ENCODE data around the gene CAMTA1.
"Not testable (repeated sequence)": the region's sequence is repeated elsewhere in the genome, so short reads cannot be mapped to it uniquely, and the experiment has no call there.

The CAMTA1 gene

DNA sequence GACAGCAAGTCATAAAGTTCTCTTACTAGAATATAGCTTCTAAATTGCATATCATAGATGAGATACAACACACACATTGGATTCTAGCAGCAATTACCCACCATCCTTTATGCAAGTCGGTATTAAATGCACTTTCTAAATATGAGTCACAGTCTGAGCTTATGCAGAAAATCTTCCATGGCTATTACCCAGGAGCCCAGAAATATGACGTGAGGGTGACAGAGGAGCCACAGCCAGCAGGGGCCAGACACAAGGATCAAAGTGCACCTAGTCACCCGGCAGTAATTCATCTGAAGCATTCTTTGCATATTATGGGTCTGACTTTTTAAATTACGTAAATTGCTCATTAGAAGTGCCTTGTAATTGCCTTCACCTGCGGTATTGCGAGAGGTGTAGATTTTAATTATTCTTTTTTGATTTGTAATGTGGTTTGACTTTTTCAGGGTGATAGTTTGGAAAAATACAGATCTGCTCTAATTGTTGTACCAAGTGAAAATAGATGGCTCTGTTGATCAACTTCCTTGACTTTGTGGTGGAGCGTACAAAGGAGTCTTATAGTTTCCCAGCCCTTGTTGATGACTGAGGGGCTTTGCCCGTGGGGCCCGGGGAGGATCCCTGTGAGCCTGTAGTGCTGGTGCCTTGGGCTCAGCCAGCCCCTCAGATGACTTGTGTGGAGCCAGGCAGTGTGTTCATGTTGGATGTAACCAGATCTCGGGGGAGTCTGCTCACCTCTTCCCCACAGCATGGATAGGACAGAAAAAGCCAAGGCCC lies 515.8 kb downstream of the CAMTA1 start:
- DNase-seq, result no peak

DNA sequence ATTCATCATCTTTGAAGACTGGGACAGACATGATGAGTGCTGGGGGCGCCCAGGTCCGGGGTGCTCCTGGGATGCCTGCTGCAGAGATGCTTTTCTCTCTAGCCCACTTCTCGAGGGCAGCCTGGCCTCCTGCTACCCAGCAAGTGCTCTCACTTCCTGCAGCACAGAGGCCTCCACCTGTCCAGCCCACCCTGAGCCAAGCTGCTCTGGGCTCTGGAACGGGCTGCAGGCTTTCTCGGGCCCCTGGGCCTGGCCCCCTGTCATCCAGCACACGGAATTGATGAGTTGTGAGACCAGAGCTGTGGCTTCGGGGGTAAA lies 516.4 kb downstream of the CAMTA1 start:
- DNase-seq, result no peak

DNA sequence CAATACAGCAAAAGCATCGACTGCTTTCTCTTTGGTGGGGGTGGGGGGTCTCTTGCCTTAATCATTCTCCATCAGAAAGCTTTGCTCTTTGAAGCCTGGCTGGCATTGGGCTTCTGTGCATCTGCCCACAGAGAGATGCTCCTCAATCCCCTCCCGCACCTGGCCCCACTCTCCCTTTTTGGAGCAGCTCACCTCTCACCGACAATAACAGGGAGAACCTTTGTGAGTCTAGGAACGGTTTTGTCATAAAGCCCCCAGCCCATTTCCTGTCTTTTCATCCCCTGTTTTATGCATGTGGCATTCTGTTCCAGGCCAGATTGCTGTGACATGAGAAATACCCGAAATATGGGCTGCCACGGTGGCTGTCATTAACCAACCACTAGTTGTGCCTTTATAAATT lies 516.9 kb downstream of the CAMTA1 start:
- no peak for DNase-seq

DNA sequence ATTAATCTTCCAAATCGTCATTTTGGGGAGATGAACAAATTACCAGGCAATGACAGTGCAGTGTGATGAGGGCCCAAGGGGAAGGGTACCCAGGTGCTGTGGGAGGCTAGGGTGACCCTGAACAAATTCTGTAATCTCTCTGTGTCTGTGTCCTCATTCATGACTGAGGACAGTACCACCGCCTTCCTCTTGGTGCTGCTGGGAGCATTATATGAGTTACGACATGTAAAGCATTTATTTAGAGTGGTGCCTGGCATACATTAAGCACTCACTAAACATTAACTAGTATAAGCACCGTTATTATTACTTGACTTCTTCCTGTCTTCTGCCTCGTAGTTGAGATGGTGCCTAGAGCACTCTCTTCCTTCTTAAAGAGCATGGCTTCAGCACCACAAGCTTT lies 517.6 kb downstream of the CAMTA1 start:
- DNase-seq, result no peak

DNA sequence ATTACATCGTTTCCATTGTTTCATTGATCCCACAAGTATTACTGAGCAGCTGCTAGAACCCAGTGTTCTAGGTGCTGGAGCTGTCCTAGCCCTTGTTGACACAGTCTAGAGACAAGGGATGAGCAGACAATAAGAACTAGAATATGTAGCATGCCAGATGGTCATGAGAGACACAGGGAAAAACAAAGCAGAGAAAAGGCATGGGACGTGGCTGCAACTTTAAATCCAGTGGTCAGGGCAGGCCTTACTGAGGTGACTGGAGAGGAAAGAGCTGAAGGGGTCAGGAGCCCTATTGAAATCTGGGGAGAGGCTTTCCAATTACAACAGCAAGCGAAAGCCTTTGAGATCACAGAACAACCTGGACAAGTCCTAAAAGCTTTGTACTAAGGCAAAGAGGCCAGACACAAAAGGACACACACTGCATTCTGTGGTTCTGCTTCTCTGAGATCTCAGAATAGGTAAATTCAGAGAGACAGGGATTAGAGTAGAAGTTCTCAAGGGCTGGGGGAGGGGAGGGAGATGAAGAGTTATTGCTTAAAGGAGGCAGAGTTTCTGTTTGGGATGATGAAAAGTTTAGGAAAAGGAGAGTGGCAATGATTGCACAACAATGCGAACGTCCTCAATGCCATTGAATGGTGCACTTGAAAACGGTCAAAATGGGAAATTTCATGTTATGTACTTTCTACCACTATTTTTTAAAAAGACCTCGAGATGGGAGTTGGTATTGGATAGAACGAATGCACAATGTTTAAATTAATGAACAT lies 518.5 kb downstream of the CAMTA1 start:
- DNase-seq, result no peak

DNA sequence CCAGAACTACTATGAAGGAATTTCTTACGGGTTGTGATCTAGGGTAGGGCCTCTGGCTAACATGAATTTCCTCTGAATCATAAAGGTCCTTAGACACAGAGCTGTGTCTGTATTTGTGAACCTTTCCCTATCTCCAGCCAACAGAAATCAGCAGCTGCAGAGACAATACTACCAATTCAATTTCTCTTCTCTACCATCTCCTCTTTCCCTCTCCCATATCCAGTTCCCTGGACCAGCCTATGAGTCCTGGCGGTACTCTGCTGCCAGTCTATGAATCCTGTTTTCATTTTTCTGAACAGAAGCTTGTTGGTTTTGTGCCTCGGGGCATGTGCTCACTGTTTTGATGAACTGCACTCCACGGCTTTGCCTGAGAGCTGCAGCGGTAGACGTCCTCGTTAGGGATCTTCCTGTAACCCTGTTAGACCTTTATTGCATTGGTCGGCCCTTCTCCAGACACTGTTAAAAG lies 527.9 kb downstream of the CAMTA1 start:
- DNase-seq, result no peak

DNA sequence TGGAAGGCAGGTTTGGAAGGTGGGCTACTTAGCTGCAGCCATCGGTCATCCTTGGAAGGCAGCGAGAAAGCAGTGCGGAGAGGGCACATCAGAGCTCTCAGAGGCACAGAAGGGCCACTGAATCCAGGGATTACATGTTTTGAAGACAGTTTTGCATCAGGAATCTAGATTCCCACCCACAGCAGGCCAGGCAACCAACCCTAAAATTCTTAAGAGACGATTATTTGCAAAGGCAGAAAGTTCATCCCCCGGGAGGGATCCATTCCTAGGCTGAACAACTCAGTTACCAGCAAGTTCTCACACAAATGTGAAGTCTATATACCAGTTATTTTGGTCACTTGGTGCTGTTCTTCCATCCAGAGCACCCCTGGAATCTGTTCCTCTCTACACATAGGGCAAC lies 528.6 kb downstream of the CAMTA1 start:
- DNase-seq, result no peak

DNA sequence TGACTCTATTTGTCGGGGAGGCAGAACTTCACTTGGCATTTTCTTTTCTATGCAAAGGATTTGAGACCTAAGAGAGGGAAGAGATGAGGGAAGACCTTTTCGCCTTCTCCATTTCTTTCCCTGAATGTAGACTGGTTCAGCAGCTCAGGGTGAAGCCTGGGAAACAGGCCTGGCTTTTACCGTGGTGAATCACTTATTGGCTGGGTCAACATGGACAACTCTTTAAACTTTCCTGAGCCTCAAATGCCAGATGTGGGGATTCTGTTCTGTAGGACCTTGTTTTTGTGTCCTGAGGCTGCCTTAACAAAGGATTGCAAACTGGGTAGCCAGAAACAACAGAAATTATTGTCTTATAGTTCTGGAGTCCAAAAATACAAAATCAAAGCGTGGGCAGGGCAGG lies 530.1 kb downstream of the CAMTA1 start:
- DNase-seq, result no peak

DNA sequence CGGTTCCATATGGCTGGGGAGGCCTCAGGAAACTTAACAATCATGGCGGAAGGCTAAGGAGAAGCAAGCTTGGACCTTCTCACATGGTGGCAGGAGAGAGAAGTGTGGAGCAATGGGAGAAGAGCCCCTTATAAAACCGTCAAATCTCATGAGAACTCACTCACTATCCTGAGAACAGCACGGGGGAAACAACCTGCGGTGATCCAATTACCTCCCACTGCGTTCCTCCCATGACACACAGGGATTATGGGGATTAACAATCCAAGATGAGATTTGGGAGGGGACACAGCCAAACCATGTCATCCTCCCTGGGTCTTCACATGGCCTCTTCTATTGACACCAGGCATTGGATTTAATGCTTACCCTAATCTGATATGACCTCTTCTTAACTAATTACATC lies 530.7 kb downstream of the CAMTA1 start:
- DNase-seq, result no peak

DNA sequence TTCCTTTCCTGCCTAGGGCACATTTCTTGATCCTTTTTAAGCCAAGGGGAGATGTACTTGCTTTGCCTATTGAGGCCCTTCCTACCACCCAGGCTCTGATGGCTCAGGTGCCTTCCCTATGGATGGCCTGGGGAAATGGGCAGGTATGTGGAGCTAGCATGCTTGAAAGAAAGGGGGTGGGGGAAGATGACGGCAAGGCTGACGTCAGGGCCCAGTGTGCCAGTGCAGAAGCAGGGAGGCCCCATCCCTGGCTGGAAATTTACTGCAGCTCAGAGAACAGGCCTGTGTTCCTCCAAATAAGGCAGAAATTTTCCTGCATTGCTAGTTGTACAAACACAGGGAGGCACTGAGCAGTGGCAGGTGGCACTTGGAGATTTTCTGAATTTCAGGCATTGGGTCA lies 532.6 kb downstream of the CAMTA1 start:
- no peak for DNase-seq

DNA sequence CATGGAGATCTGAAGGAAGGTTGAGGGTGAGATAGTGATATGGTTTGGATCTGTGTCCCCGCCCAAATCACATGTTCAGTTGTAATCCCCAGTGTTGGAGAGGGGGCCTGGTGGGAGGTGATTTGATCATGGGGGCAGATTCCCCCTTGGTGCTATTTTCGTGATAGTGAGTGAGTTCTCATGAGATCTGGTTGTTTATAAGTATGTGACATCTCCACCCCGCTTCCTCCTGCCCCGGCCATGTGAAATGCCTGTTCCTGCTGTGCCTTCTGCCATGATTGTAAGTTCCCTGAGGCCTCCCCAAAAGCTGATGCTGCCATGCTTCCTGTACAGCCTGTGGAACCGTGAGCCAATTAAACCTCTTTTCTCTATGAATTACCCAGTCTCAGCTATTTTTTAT lies 533.9 kb downstream of the CAMTA1 start:
- no peak for DNase-seq

DNA sequence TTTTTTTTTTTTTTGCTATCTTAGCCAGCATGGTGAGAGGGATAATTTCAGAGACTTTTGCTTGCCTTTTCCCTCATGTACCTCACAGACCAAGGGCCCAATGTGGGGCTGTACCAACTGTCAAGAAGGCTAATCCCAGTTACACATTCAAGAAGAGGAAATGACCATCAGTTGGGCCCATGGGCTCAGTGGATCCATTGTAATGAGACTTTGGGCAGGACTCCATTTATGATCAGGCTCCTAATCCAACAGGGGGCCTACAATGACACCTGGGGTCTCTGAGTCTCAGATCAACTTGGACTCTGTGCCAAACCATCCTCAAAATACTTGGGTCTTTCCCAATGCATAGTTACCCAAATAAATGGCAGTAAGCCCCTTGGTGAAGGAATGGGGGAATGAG lies 535.4 kb downstream of the CAMTA1 start:
- no peak for DNase-seq

DNA sequence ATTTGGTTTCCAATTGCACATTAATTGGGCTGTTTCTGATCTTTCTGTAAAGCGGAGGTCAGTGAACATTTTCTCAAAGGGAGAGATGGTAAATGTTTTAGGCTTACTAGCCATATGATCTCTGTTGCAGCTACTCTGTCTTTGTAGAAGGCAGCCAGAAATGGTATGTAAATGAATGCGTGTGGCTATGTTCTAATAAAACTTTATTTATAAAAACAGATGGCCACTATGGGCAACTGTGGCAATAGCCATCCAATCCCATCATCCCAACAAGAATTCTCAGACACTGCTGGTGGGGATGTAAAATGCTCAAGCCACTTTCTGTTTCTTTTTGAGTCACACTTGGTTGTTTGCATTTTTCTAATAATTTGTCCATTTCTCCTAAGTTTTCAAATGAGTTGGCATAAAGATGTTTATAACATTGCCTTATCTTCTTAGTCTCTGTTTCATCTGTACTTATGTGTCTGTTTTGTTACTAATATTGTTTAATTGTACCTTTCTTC lies 537.1 kb downstream of the CAMTA1 start:
- DNase-seq, result no peak

DNA sequence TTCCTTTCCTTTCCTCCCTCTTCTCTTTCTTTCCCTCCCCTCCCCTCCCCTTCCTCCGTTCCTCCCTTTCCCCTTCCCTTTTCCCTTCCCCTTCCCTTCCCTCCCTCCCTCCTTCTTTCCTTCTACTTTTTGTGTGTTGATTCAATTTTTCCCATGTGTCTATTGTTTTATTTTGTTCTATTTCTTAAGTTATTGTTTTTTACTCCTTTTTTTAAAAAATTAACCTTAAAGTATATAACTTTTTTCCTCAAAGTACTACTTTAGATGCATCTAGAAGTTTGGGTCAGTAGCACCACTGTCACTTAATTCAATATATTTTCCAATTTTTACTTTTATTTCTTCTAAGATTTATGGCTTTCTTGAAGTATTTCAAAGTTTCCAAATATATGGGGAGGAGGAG lies 537.7 kb downstream of the CAMTA1 start:
- no peak for DNase-seq

DNA sequence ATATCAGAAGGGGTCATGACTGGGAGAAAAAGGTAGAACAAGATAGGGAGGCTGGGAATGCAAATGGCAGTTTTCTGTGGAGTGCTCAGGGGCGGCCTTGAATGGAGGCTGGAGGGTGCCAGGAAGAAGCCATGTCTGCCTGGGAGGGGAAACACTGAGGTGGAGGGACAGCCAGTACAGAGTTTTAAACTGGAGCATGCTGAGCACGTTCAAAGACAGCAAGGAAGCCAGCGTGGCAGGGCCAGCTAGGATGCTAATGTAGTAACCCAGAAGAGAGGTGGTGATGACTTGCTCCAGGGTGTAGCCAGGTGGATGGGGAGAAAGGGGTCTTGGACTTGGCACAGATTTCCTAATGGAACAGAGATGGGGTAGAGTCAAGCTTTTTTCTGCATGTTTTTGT lies 540.0 kb downstream of the CAMTA1 start:
- no peak for DNase-seq

DNA sequence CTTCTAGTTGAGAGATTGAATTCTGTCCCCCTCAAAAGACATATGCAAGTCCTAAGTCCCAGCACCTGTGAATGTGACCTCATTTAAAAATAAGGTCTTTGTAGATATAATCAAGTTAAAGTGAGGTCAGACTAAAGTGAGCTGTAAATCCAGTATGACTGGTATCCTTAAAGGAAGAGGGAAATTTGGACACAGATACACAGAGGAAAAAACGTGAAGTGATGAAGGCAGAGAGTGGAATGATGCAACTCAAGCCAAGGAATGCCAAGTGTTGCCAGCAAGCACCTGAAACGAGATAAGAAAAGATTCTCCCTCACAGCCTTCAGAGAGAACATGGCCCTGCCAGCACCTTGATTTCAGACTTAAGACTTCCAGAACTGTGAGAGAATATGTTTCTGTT lies 541.1 kb downstream of the CAMTA1 start:
- no peak for DNase-seq

DNA sequence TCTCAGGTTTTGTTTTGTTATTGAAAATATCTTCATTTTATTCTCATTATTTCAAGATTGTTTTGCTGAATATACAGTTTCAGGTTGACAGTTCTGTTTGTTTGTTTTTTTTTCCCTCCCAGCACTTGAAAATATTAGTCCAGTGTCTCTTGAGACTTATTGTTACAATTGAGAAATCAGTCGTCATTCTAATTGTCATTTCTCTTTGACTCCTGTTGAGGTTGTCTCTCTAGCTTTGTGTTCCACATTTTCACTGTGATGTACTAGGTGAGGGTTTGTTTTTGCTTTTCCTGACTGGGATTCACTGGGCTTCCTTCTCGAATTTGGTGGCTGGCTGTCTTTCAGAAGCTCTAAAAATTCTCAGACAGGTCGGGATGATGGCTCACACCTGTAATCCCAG lies 542.6 kb downstream of the CAMTA1 start:
- no peak for DNase-seq

DNA sequence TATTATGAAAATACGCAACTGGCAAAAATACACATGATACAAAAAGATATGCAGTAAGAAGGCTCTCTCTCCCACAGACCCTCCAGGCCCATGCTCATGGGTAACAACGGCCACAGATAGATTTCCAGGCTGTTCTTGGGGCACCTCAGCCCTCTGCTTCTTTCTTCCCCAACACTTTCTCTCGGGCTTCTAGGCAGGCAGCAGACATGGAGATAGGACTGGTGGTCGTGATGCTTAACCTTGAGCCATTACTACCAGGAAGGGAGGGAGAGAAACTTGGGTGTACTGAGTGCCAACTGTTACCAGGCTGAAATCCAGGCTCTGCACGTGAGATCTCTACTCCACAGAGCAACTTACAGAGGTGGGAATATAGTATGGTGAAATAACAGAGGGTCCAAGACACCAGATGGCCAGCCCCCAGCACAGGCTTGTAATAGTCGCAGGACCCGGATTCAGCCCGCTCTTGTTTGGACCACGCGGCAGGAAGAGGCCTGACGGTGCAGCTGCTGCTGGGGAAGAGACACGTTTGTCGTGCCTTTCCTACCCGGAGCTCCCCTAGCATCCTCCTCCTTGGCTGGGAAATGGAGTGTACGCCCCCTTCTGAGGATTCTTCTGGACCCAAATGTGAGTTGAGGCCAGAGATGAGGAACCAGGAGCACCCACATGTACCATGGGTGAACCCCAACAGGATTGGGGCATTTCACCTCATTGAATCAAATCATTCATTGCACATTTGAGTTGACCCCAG lies 544.8 kb downstream of the CAMTA1 start:
- DNase-seq, result no peak

DNA sequence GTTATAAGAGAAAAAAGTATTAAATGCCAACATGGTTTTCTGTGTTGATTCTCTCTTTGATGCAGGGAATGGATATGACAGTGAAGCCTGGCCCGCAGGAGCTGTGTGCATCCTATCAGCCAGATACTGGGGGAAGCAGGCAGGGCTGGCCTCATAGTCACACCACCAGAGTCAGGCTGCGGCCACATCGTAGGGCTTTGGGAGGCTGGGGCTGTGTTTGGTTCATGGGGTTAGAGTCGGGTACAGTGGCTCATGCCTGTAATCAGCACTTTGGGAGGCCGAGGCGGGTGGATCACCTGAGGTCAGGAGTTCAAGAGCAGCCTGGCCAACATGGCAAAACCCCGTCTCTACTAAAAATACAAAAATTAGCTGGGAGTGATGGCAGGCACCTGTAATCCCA lies 545.5 kb downstream of the CAMTA1 start:
- not testable (repeated sequence) for DNase-seq

DNA sequence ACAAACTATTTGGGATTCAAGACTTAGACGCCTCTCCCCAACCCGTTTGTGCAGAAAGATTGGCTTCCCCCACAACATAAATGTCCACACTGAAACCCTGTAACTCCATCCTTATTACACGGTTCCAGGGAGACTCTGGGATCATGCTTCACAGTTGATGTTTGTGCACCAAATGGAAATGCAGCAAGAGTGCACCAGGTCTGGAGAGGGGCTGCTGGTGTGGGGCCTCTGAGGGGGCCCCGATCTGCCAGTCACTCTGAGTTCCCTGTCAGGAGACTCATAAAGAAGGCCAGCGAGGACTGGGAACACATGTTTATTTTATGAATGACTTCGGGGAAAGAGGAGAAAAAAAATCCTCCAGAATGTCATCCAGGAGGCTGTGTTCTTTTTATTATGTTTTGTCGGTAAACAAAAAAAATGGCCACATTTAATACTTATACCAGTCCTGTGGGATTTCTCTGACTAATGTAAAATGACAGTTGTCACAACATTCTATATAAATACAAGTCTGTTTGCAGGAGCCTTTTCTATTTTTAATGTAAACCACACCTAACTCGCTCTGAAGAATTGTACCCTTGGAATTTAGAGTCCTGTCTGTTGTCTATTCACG lies 546.8 kb downstream of the CAMTA1 start:
- DNase-seq, result no peak

DNA sequence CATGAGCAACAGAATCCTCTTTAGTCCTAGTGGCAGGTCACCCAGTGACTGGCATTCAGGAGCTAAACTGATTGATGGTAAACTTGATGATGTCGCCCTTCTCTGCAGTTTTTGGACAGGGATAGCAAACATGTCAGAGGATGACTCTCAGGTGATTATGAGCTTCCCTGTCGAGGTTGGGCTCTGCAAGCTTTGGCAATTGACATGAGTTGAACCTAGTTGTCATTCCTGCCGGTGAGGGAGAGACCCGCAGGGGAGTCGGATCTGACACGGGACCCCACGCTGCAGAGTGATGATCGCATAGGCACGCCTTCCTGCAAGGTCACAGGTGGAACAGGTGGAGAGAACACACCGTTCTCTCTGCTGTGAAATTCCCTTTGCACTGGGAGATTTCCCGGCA lies 547.8 kb downstream of the CAMTA1 start:
- no peak for DNase-seq

DNA sequence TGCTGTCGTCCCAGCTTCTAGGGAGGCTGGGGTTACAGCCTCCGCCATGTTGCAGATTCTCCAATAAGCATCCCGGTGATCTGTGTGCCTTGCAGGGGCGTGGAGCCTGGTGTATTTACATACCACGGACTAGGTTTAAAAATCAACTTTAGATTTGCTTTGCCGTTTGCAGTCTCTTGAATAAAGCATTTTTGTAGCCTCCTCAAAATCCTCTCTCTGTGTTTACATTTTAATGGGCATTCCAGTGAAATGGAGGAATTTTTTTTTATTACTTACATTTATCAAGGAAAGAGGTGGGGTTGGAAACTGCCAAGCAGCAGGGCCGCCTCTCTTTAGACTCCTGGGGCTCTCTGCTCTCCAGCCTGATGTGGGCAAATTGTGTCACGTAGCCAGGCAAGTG lies 548.4 kb downstream of the CAMTA1 start:
- DNase-seq, result no peak

DNA sequence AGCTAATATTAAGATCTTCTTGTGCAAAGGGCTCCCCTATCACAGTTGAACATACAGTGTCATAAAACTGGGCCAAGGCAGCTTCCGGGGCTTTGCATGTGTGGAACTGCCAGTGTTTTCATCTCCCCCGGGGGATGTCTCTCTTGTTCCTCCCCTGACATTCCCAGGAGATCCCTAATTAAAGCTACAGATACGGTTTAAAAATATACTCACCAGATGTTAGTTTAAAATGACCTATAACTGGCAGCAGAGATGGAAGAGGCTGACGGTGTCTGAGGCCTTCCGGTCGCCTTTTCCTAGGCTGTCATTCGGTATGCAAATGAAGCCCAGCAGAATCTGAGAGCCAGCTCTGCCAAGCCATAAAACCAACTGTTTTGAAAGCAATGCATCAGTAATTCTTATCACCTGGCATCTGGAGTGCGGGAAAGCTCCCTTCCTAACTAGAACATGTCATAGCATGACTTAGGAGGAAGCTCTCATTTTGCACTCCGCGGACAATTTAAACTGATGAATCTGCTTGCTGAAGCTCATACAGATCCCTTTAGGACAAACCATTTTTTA lies 549.3 kb downstream of the CAMTA1 start:
- DNase-seq, result no peak

Data from GF-D8 (cell line).